Myocyte (in vitro differentiated cells): Measurements from ENCODE around the gene RAB3D. TPM values are rescaled to one million over a fixed set of nuclear protein-coding genes. Genes with fewer than 3 reads are reported as not detected.
"Not testable (repeated sequence)": the region's sequence is repeated elsewhere in the genome, so short reads cannot be mapped to it uniquely, and the experiment has no call there.

Source experiments
- DNase-seq: peaks from one replicate; pipeline ENCODE4 v3.0.0-alpha.2; 2012; ENCODE audit warnings: low read depth
- polyA plus RNA-seq: library from polyadenylated mRNA; unstranded; fragments of >200 nt; gene quantifications from one replicate; pipeline ENCODE4 v1.2.1, GENCODE V29; 2012; ENCODE audit warnings: missing spikeins
- total RNA-seq: library from RNA; depleted of rRNA; stranded (reverse); fragments of >200 nt; gene quantifications from 2 replicates; pipeline ENCODE4 v1.2.3, GENCODE V29; 2014

Gene RAB3D
- 0.32 and 0.47 TPM in 2 replicates for total RNA-seq
- polyA plus RNA-seq, result 0.42 TPM

GRCh38 chr19:11339254-11340098, at the start of gene RAB3D:
Gene RAB3D, minus strand, starts transcription at chr19:11339657. Its CDS starts 2,258 bp downstream, at chr19:11337399.
- DNase-seq, result peak; percentile 78

GRCh38 chr19:11387162-11388034, 47.9 kb upstream of the RAB3D start:
- DNase-seq, result no peak

GRCh38 chr19:11384778-11385129, 45.3 kb upstream of the RAB3D start:
- no peak for DNase-seq

GRCh38 chr19:11383706-11384048, 44.2 kb upstream of the RAB3D start:
- DNase-seq, result no peak

- peak; percentile 26 for DNase-seq
Measured at GRCh38 chr19:11382898-11383705, 43.6 kb upstream of the RAB3D start.

- DNase-seq, result peak; percentile 97
Measured at GRCh38 chr19:11380653-11381537, 41.4 kb upstream of the RAB3D start.

GRCh38 chr19:11379857-11380350, 40.4 kb upstream of the RAB3D start:
- no peak for DNase-seq

- not testable (repeated sequence) for DNase-seq
Measured at GRCh38 chr19:11379269-11379845, 39.9 kb upstream of the RAB3D start.

GRCh38 chr19:11378319-11379189, 39.1 kb upstream of the RAB3D start:
- DNase-seq, result peak; percentile 56

GRCh38 chr19:11377756-11378155, 38.3 kb upstream of the RAB3D start:
- DNase-seq, result no peak

GRCh38 chr19:11377237-11377636, 37.8 kb upstream of the RAB3D start:
- peak; percentile 73 for DNase-seq

- DNase-seq, result no peak
Measured at GRCh38 chr19:11375143-11375948, 35.9 kb upstream of the RAB3D start.

GRCh38 chr19:11374433-11375142, 35.1 kb upstream of the RAB3D start, which contains the start of gene SWSAP1:
Gene SWSAP1, plus strand, starts transcription at chr19:11374666. Its CDS starts 15 bp downstream, at chr19:11374681.
- peak; percentile 100 for DNase-seq

- DNase-seq, result no peak
Measured at GRCh38 chr19:11373885-11374432, 34.5 kb upstream of the RAB3D start.

- DNase-seq, result peak; percentile 7
Measured at GRCh38 chr19:11373166-11373884, 33.9 kb upstream of the RAB3D start.

- DNase-seq, result no peak
Measured at GRCh38 chr19:11370744-11371143, 31.3 kb upstream of the RAB3D start.
